ENCODE measurements around the gene ASCC1. TPM values are rescaled to one million over a fixed set of nuclear protein-coding genes. Genes with fewer than 3 reads are reported as not detected.

The ASCC1 gene
- total and polyA plus RNA-seq, 2 of the 13 experiments (the other 11 are each of a cell fraction or from before 2014, with no cell fraction given): 21.6 to 30.1 TPM

DNA sequence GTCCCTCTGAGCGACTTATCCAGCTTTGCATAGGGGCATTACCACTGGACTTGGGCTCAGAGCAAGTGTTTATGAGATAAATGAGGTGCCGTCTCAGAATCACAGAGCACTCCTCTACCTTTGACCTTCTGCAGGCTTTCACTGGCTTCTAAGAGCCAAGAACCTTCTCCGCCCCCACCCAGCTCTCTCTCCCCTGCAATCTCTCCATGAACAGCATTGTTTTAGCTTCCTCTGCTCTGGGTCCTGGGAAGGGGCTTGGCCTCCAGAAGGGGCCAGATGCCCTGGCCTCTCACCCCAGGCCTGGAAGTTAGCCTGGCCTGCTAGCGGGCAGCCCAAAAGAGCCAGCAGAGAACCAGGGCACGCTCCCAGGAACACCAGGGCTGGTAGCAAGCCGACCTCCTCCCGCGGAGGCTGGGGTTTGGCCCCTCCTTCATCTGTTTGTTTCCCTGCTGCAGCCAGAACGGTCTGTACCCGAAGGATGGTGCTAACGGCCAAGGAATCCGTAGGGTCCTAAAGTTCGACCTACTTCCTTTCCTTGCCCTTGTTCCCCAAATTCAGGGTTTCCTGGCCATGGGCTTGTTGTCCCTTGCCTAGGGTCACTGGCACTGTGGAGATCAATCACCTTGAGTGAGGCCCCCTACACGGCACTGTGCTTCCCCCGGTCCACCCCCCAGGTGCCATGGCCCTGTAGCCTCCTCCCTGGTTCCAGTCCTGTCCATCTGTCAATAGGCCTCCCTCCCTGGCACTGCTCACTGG, 38.9 kb upstream of the ASCC1 start (continued):
- TF ChIP-seq, protein P1, sequence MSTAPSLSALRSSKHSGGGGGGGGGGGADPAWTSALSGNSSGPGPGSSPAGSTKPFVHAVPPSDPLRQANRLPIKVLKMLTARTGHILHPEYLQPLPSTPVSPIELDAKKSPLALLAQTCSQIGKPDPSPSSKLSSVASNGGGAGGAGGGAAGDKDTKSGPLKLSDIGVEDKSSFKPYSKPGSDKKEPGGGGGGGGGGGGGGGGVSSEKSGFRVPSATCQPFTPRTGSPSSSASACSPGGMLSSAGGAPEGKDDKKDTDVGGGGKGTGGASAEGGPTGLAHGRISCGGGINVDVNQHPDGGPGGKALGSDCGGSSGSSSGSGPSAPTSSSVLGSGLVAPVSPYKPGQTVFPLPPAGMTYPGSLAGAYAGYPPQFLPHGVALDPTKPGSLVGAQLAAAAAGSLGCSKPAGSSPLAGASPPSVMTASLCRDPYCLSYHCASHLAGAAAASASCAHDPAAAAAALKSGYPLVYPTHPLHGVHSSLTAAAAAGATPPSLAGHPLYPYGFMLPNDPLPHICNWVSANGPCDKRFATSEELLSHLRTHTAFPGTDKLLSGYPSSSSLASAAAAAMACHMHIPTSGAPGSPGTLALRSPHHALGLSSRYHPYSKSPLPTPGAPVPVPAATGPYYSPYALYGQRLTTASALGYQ (CRISPR knock-in tag; IDR thresholded peaks at IDR 0.05): no peak
- TF ChIP-seq DR1 (CRISPR knock-in tag; IDR thresholded peaks at IDR 0.05): no peak
- TF ChIP-seq ARID2 (CRISPR knock-in tag; IDR thresholded peaks at IDR 0.05; ENCODE audit: borderline replicate concordance): no peak
- TF ChIP-seq ZNF670 (CRISPR knock-in tag; IDR thresholded peaks at IDR 0.05; ENCODE audit: borderline replicate concordance): no peak
- TF ChIP-seq, protein P2, sequence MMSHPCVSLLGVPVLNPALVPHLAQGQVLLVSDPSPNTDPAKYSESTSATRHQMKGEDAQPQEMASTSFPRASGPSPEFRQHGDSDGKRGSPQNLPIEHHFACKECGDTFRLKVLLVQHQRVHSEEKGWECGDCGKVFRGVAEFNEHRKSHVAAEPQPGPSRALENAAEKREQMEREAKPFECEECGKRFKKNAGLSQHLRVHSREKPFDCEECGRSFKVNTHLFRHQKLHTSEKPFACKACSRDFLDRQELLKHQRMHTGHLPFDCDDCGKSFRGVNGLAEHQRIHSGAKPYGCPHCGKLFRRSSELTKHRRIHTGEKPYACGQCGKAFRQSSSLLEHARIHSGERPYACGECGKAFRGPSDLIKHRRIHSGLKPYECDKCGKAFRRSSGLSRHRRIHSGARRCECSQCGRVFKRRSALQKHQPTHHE (CRISPR knock-in tag; IDR thresholded peaks at IDR 0.05; ENCODE audit: borderline replicate concordance): peak; percentile 48; the same call in 1 of the 2 replicates
- no peak for TF ChIP-seq CHD2 (IDR thresholded peaks at IDR 0.05; ENCODE audit: low read depth, low read length)
- TF ChIP-seq, protein P3, sequence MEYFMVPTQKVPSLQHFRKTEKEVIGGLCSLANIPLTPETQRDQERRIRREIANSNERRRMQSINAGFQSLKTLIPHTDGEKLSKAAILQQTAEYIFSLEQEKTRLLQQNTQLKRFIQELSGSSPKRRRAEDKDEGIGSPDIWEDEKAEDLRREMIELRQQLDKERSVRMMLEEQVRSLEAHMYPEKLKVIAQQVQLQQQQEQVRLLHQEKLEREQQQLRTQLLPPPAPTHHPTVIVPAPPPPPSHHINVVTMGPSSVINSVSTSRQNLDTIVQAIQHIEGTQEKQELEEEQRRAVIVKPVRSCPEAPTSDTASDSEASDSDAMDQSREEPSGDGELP (IDR thresholded peaks at IDR 0.05; ENCODE audit: borderline replicate concordance, low read depth): 0 out of 2 replicates have a peak, but pooled peaks have one; percentile 12
- TF ChIP-seq ZBTB1 (CRISPR knock-in tag; IDR thresholded peaks at IDR 0.05; ENCODE audit: borderline replicate concordance): no peak
- TF ChIP-seq ZBTB7A (CRISPR knock-in tag; IDR thresholded peaks at IDR 0.05): peak; percentile 64; the same call in 1 of the 2 replicates
- TF ChIP-seq, protein P4, sequence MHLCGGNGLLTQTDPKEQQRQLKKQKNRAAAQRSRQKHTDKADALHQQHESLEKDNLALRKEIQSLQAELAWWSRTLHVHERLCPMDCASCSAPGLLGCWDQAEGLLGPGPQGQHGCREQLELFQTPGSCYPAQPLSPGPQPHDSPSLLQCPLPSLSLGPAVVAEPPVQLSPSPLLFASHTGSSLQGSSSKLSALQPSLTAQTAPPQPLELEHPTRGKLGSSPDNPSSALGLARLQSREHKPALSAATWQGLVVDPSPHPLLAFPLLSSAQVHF (CRISPR knock-in tag; IDR thresholded peaks at IDR 0.05): no peak
- TF ChIP-seq SMARCE1 (IDR thresholded peaks at IDR 0.05; ENCODE audit: borderline replicate concordance): no peak
- TF ChIP-seq, protein P5, sequence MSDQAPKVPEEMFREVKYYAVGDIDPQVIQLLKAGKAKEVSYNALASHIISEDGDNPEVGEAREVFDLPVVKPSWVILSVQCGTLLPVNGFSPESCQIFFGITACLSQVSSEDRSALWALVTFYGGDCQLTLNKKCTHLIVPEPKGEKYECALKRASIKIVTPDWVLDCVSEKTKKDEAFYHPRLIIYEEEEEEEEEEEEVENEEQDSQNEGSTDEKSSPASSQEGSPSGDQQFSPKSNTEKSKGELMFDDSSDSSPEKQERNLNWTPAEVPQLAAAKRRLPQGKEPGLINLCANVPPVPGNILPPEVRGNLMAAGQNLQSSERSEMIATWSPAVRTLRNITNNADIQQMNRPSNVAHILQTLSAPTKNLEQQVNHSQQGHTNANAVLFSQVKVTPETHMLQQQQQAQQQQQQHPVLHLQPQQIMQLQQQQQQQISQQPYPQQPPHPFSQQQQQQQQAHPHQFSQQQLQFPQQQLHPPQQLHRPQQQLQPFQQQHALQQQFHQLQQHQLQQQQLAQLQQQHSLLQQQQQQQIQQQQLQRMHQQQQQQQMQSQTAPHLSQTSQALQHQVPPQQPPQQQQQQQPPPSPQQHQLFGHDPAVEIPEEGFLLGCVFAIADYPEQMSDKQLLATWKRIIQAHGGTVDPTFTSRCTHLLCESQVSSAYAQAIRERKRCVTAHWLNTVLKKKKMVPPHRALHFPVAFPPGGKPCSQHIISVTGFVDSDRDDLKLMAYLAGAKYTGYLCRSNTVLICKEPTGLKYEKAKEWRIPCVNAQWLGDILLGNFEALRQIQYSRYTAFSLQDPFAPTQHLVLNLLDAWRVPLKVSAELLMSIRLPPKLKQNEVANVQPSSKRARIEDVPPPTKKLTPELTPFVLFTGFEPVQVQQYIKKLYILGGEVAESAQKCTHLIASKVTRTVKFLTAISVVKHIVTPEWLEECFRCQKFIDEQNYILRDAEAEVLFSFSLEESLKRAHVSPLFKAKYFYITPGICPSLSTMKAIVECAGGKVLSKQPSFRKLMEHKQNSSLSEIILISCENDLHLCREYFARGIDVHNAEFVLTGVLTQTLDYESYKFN (CRISPR knock-in tag; conservative IDR thresholded peaks at IDR 0.05): no peak
- 0 out of 2 replicates have a peak, but pooled peaks have one; percentile 38 for TF ChIP-seq KLF6 (CRISPR knock-in tag; IDR thresholded peaks at IDR 0.05)
- TF ChIP-seq NFYC (CRISPR knock-in tag; IDR thresholded peaks at IDR 0.05): no peak
- TF ChIP-seq ISX (CRISPR knock-in tag; conservative IDR thresholded peaks at IDR 0.05): no peak
- no peak for TF ChIP-seq ARHGAP35 (CRISPR knock-in tag; IDR thresholded peaks at IDR 0.05; ENCODE audit: borderline replicate concordance)
- TF ChIP-seq ETV5 (CRISPR knock-in tag; IDR thresholded peaks at IDR 0.05; ENCODE audit: borderline replicate concordance): peak; percentile 46
- TF ChIP-seq PTBP1 (IDR thresholded peaks at IDR 0.05; ENCODE audit: low read depth, low read length, poor library complexity, severe bottlenecking): no peak
- TF ChIP-seq GABPB1 (CRISPR knock-in tag; IDR thresholded peaks at IDR 0.05): peak; percentile 43; the same call in 1 of the 2 replicates
- TF ChIP-seq SYNCRIP (IDR thresholded peaks at IDR 0.05; ENCODE audit: insufficient read depth, low read depth, low read length): no peak

Measured in HepG2 (cell line).